ENCODE data around the gene ERCC6.

GRCh38 chr10:49527061-49527460, 11.9 kb downstream of the ERCC6 start:
- TF ChIP-seq POLR2A (IDR thresholded peaks at IDR 0.05; ENCODE audit: extremely low read depth, insufficient read length) (no peak), MYC (IDR thresholded peaks at IDR 0.05; ENCODE audit: low read depth, low read length) (no peak)
- TF ChIP-seq, protein P1, sequence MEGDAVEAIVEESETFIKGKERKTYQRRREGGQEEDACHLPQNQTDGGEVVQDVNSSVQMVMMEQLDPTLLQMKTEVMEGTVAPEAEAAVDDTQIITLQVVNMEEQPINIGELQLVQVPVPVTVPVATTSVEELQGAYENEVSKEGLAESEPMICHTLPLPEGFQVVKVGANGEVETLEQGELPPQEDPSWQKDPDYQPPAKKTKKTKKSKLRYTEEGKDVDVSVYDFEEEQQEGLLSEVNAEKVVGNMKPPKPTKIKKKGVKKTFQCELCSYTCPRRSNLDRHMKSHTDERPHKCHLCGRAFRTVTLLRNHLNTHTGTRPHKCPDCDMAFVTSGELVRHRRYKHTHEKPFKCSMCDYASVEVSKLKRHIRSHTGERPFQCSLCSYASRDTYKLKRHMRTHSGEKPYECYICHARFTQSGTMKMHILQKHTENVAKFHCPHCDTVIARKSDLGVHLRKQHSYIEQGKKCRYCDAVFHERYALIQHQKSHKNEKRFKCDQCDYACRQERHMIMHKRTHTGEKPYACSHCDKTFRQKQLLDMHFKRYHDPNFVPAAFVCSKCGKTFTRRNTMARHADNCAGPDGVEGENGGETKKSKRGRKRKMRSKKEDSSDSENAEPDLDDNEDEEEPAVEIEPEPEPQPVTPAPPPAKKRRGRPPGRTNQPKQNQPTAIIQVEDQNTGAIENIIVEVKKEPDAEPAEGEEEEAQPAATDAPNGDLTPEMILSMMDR (IDR thresholded peaks at IDR 0.05; ENCODE audit: low read depth, low read length): no peak
